H1 (cell line): ENCODE measurements around the gene ZNF24. TPM values are rescaled to one million over a fixed set of nuclear protein-coding genes. Genes with fewer than 3 reads are reported as not detected.

ENCODE experiments used
- CTCF ChIA-PET: fragments of 300-600 bp; sonication (Branson Sonifier 250); formaldehyde crosslinking; loops from one replicate; lab custom pipeline; 2021; ENCODE audit not compliant: partially characterized antibody; lab: Charles Lee
- POLR2A ChIA-PET: fragments of 300-600 bp; sonication (Branson Sonifier 250); formaldehyde crosslinking; loops from one replicate; lab custom pipeline; 2021; ENCODE audit warnings: inconsistent platforms; ENCODE audit not compliant: partially characterized antibody; lab: Charles Lee
- DNase-seq, 2 experiments: peaks; one replicate each; pipeline versions ENCODE4 v3.0.0 to v3.0.0-alpha.2; 2010 to 2022; ENCODE audit warnings: low spot score in 2 of 2, low read depth in 1 of 2, mixed read lengths in 1 of 2
- FAIRE-seq: peaks from 2 replicates; lab custom pipeline; 2011; peaks lifted over from hg19 to GRCh38; lab: Jason Lieb, UNC
- H2AFZ ChIP-seq: 2 replicates; pipeline ENCODE4 v1.8.1; 2012; ENCODE audit warnings: low read length, inconsistent platforms
- H2AK5ac ChIP-seq: 2 replicates; pipeline ENCODE4 v1.6.1; 2013; ENCODE audit warnings: low read depth, low read length
- H2BK120ac ChIP-seq: replicated peaks from 2 replicates; pipeline ENCODE3; 2013; ENCODE audit warnings: low read depth, low read length, inconsistent platforms
- H2BK12ac ChIP-seq: 2 replicates; pipeline ENCODE4 v1.6.1; 2013; ENCODE audit warnings: low read depth, low read length
- H2BK15ac ChIP-seq: 2 replicates; pipeline ENCODE4 v1.6.1; 2013; ENCODE audit warnings: low read length
- H2BK20ac ChIP-seq: 2 replicates; pipeline ENCODE4 v1.6.1; 2013; ENCODE audit warnings: low read length
- H2BK5ac ChIP-seq: 2 replicates; pipeline ENCODE4 v1.6.1; 2013; ENCODE audit warnings: low read depth, low read length
- H3K14ac ChIP-seq: 2 replicates; pipeline ENCODE4 v1.6.1; 2013; ENCODE audit warnings: inconsistent platforms; ENCODE audit not compliant: insufficient read length
- H3K18ac ChIP-seq: 2 replicates; pipeline ENCODE4 v1.6.1; 2013; ENCODE audit warnings: low read length; ENCODE audit errors: extremely low read depth
- H3K23ac ChIP-seq: 2 replicates; pipeline ENCODE4 v1.6.1; 2013; ENCODE audit warnings: inconsistent platforms; ENCODE audit not compliant: insufficient read length
- H3K23me2 ChIP-seq: 2 replicates; pipeline ENCODE4 v1.6.1; 2013; ENCODE audit warnings: low read depth, low read length
- H3K27ac ChIP-seq: 2 replicates; pipeline ENCODE4 v1.6.1; 2011; ENCODE audit warnings: low read depth, low read length, inconsistent platforms
- H3K27me3 ChIP-seq, 4 experiments: replicated peaks in 1 of 4; 1 replicate in 1 of 4; 2 replicates in 3 of 4; pipeline versions ENCODE4 v1.6.1 to v1.8.1; 2011 to 2013; ENCODE audit warnings: low read length in 3 of 4, mild to moderate bottlenecking in 3 of 4, inconsistent platforms in 2 of 4, mixed read lengths in 2 of 4, moderate library complexity in 1 of 4; ENCODE audit not compliant: control insufficient read depth in 3 of 4, insufficient read depth in 3 of 4; ENCODE audit errors: extremely low read depth in 1 of 4
- H3K36me3 ChIP-seq, 4 experiments: 2 replicates each; pipeline versions ENCODE4 v1.6.1 to v1.8.1; 2011 to 2013; ENCODE audit warnings: mild to moderate bottlenecking in 4 of 4, low read length in 3 of 4, moderate library complexity in 2 of 4, control low read depth in 1 of 4, inconsistent platforms in 1 of 4; ENCODE audit not compliant: insufficient read depth in 4 of 4, control insufficient read depth in 2 of 4
- H3K4ac ChIP-seq: replicated peaks from 2 replicates; pipeline ENCODE3; 2013; ENCODE audit warnings: low read length, low read depth, mixed read lengths, inconsistent platforms; ENCODE audit not compliant: insufficient read length
- H3K4me1 ChIP-seq, 4 experiments: replicated peaks in 1 of 4; 1 replicate in 1 of 4; 2 replicates in 3 of 4; pipeline versions ENCODE4 v1.6.1 to v1.8.1; 2011 to 2013; ENCODE audit warnings: low read length in 3 of 4, inconsistent platforms in 2 of 4, mixed read lengths in 1 of 4; ENCODE audit not compliant: insufficient read depth in 4 of 4, control insufficient read depth in 3 of 4
- H3K4me2 ChIP-seq, 2 experiments: 2 replicates each; pipeline versions ENCODE4 v1.6.1 to v1.8.1; 2011 to 2013; ENCODE audit warnings: low read depth in 2 of 2, low read length in 2 of 2, control low read depth in 1 of 2, inconsistent platforms in 1 of 2, mild to moderate bottlenecking in 1 of 2; ENCODE audit not compliant: insufficient read depth in 1 of 2
- H3K4me3 ChIP-seq, 4 experiments: fragments of 200-600, 300-600 bp in 1 of 4; sonication (generic), shearing (Covaris generic), sonication (Bioruptor Twin) in 1 of 4; 2 replicates each; pipeline versions ENCODE4 v1.5.1 to v1.8.1; 2011 to 2016; ENCODE audit warnings: low read length in 4 of 4, low read depth in 3 of 4, control low read depth in 2 of 4, inconsistent platforms in 2 of 4, mild to moderate bottlenecking in 2 of 4, mixed read lengths in 1 of 4, moderate library complexity in 1 of 4; ENCODE audit not compliant: insufficient read depth in 2 of 4; ENCODE audit errors: extremely low read depth in 1 of 4
- H3K56ac ChIP-seq: replicated peaks from 2 replicates; pipeline ENCODE3; 2013; ENCODE audit warnings: low read depth, mild to moderate bottlenecking, mixed read lengths, low read length, inconsistent platforms; ENCODE audit not compliant: insufficient read length
- H3K79me1 ChIP-seq: 2 replicates; pipeline ENCODE4 v1.6.1; 2013; ENCODE audit warnings: low read depth, low read length, control low read depth
- H3K79me2 ChIP-seq, 2 experiments: 2 replicates each; pipeline versions ENCODE4 v1.6.1 to v1.8.1; 2012 to 2013; ENCODE audit warnings: low read length in 2 of 2, mild to moderate bottlenecking in 2 of 2, inconsistent platforms in 1 of 2; ENCODE audit not compliant: insufficient read depth in 2 of 2, control insufficient read depth in 1 of 2
- H3K9ac ChIP-seq, 4 experiments: replicated peaks in 1 of 4; 1 replicate in 1 of 4; 2 replicates in 3 of 4; pipeline versions ENCODE4 v1.6.1 to v1.8.1; 2011 to 2013; ENCODE audit warnings: low read depth in 3 of 4, low read length in 3 of 4, control low read depth in 2 of 4, mild to moderate bottlenecking in 2 of 4, moderate library complexity in 2 of 4, inconsistent platforms in 1 of 4; ENCODE audit errors: extremely low read depth in 1 of 4
- H3K9me3 ChIP-seq, 2 experiments: 2 replicates each; pipeline versions ENCODE4 v1.6.1 to v1.8.1; 2012 to 2013; ENCODE audit warnings: mild to moderate bottlenecking in 2 of 2, moderate library complexity in 2 of 2, control low read depth in 1 of 2, inconsistent platforms in 1 of 2, low read depth in 1 of 2, low read length in 1 of 2, mixed read lengths in 1 of 2; ENCODE audit not compliant: insufficient read depth in 2 of 2
- H4K20me1 ChIP-seq, 2 experiments: replicated peaks in 1 of 2; 2 replicates each; pipeline versions ENCODE3 to v1.8.1; 2011 to 2013; ENCODE audit warnings: inconsistent platforms in 2 of 2, low read length in 2 of 2, mild to moderate bottlenecking in 1 of 2; ENCODE audit not compliant: insufficient read depth in 2 of 2, control insufficient read depth in 1 of 2
- H4K5ac ChIP-seq: 2 replicates; pipeline ENCODE4 v1.6.1; 2013; ENCODE audit warnings: low read length, low read depth, mixed read lengths, inconsistent platforms; ENCODE audit not compliant: insufficient read length
- H4K8ac ChIP-seq: 2 replicates; pipeline ENCODE4 v1.8.0; 2013; ENCODE audit warnings: mild to moderate bottlenecking, moderate library complexity, low read length, inconsistent platforms; ENCODE audit not compliant: insufficient read depth; ENCODE audit errors: extremely low read depth
- H4K91ac ChIP-seq: replicated peaks from 2 replicates; pipeline ENCODE3; 2013; ENCODE audit warnings: low read length, mixed read lengths, inconsistent platforms; ENCODE audit not compliant: insufficient read length
- CHD1 ChIP-seq: IDR thresholded peaks from 2 replicates; pipeline ENCODE4 v1.6.1; 2012; ENCODE audit warnings: low read depth, low read length, improper control_type of control experiment
- CTBP2 ChIP-seq: IDR thresholded peaks from 2 replicates; pipeline ENCODE4 v1.7.0; 2011; ENCODE audit warnings: borderline replicate concordance, mild to moderate bottlenecking, moderate library complexity, mixed read lengths, low read length; ENCODE audit not compliant: insufficient read depth, insufficient read length
- EP300 ChIP-seq, 2 experiments: IDR thresholded peaks; 1 replicate in 1 of 2; 2 replicates in 1 of 2; pipeline ENCODE4 v1.6.1; 2011 to 2012; ENCODE audit warnings: low read depth in 2 of 2, low read length in 2 of 2, mild to moderate bottlenecking in 2 of 2, borderline replicate concordance in 1 of 2, inconsistent platforms in 1 of 2, moderate library complexity in 1 of 2
- HDAC2 ChIP-seq, 2 experiments: fragments of 300-600 bp in 1 of 2; sonication (generic) in 1 of 2; IDR thresholded peaks; 2 replicates each; pipeline ENCODE4 v1.6.1; 2011 to 2012; ENCODE audit warnings: low read depth in 2 of 2, low read length in 2 of 2, mild to moderate bottlenecking in 2 of 2, moderate library complexity in 2 of 2, borderline replicate concordance in 1 of 2, inconsistent platforms in 1 of 2
- MAFK ChIP-seq: IDR thresholded peaks from 2 replicates; pipeline ENCODE4 v1.6.1; 2012; ENCODE audit warnings: low read depth, mild to moderate bottlenecking, improper control_type of control experiment, low read length
- PHF8 ChIP-seq: fragments of 200-600 bp; sonication (generic); conservative IDR thresholded peaks from 2 replicates; pipeline ENCODE4 v1.7.1; 2012; ENCODE audit warnings: low read depth, mild to moderate bottlenecking, inconsistent platforms, low read length, moderate library complexity
- RAD21 ChIP-seq, 2 experiments: IDR thresholded peaks in 1 of 2; conservative IDR thresholded peaks in 1 of 2; 2 replicates each; pipeline ENCODE4 v1.6.1; 2011; ENCODE audit warnings: low read depth in 2 of 2, low read length in 2 of 2, improper control_type of control experiment in 1 of 2, inconsistent platforms in 1 of 2, mild to moderate bottlenecking in 1 of 2, moderate library complexity in 1 of 2
- RXRA ChIP-seq: IDR thresholded peaks from 2 replicates; pipeline ENCODE4 v1.6.1; 2011; ENCODE audit warnings: low read depth, mild to moderate bottlenecking, low read length, moderate library complexity; ENCODE audit not compliant: insufficient read depth
- SP2 ChIP-seq: IDR thresholded peaks from 2 replicates; pipeline ENCODE4 v1.6.1; 2012; ENCODE audit warnings: mild to moderate bottlenecking, low read length, inconsistent platforms
- SRF ChIP-seq: IDR thresholded peaks from 2 replicates; pipeline ENCODE4 v1.6.1; 2011; ENCODE audit warnings: mild to moderate bottlenecking, low read depth, low read length, moderate library complexity
- TBP ChIP-seq: IDR thresholded peaks from 2 replicates; pipeline ENCODE4 v1.6.1; 2011; ENCODE audit warnings: low read depth, low read length, improper control_type of control experiment
- TCF12 ChIP-seq: IDR thresholded peaks from 2 replicates; pipeline ENCODE4 v1.6.1; 2011; ENCODE audit warnings: low read depth, mild to moderate bottlenecking, low read length
- TEAD4 ChIP-seq: IDR thresholded peaks from 2 replicates; pipeline ENCODE4 v1.6.1; 2012; ENCODE audit warnings: low read depth, low read length, inconsistent platforms, mixed read lengths
- WGBS, 2 experiments: shearing (Covaris generic) in 1 of 2; methylation state at CpG; one replicate each; pipeline versions ENCODE4 v1.1.6 to v1.1.7; 2013 to 2015; ENCODE audit warnings: low lambda C conversion rate in 2 of 2, mixed read lengths in 2 of 2, inconsistent platforms in 1 of 2, low coverage in 1 of 2, missing lambda C conversion rate in 1 of 2; ENCODE audit not compliant: insufficient replicate concordance in 2 of 2, insufficient coverage in 1 of 2, insufficient read length in 1 of 2; ENCODE audit errors: extremely low coverage in 1 of 2, missing lambda C conversion rate in 1 of 2; 5-methylcytosine and 5-hydroxymethylcytosine counted together
- polyA plus RNA-seq, 7 experiments: library from polyadenylated mRNA; depleted of rRNA in 3 of 7; stranded (reverse) in 5 of 7; unstranded in 2 of 7; fragments of >200 nt in 5 of 7; fragments of 200-250 nt in 2 of 7; gene quantifications; 1 replicate in 5 of 7; 2 replicates in 1 of 7; 4 replicates in 1 of 7; pipeline versions ENCODE4 v1.2.1 to v1.2.3, GENCODE V29; 2011 to 2013; ENCODE audit warnings: missing spikeins in 2 of 7, mixed read lengths in 2 of 7
- total RNA-seq: library from RNA; stranded (reverse); fragmentation: NEBNext Ultra II Directional; extraction: Animal tissue kit (Norgen Biotek cat#: 25700); gene quantifications from 2 replicates; pipeline ENCODE4 v1.2.1, GENCODE V29; 2021

Gene ZNF24
- total and polyA plus RNA-seq, 2 of the 8 experiments (the other 6 are each of a cell fraction or from before 2014, with no cell fraction given) = 12.5 to 56.9 TPM

DNA sequence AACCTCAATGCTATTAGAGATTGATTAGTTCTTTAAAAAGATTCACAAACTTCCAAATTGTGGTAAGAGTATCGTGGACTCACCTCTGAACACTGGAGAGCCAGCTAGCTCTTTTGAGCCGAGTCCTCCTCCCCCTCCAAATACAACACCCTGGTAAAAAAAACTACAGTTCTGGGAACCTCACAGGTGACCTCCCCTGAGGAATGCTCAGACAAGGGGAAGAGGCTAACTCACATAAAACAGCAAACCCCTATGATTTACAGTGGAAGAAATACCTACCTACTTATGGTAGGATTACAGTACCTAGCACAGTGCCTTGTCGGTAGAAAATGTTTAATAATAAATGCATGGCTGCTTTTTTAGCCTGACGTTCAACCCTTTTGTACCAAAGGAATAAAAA is 8.4 kb downstream of the ZNF24 start:
- H4K91ac ChIP-seq = no peak overlapping the region
- H2BK20ac ChIP-seq = no peak overlapping the region
- WGBS, 2 experiments = 92% methylated on average over 4 of the region's 4 CpGs; no CpG with 5 or more reads in 1 of the 2 experiments
- ChIA-PET CTCF (no interaction called here), POLR2A (interaction anchor here (1.2 to 4.0 kb wide), 2 partner anchors 9 kb away, joined by 3 to 16 read pairs; partner anchors contain the start of gene ZNF24)
- no peak overlapping the region for H2BK120ac ChIP-seq
- no peaks in the 10 kb centered on the region for H3K23me2 ChIP-seq
- H3K14ac ChIP-seq = no peak overlapping the region
- H4K20me1 ChIP-seq = peaks cover 0 to 10% of the 10 kb centered on the region in 2 experiments
- H3K23ac ChIP-seq = no peak overlapping the region
- H2BK15ac ChIP-seq = no peak overlapping the region
- no peak overlapping the region for H3K56ac ChIP-seq
- peaks cover 20 to 70% (median 56%) of the 10 kb centered on the region in 4 experiments for H3K36me3 ChIP-seq
- H3K4me3 ChIP-seq = no peak overlapping the region
- no peak overlapping the region for H2BK5ac ChIP-seq
- H3K4me1 ChIP-seq = peaks cover 0 to 5% (median 0%) of the 10 kb centered on the region in 4 experiments; a peak in 1 of 7 replicates
- no peak overlapping the region for H4K8ac ChIP-seq
- peaks cover 3 to 16% of the 10 kb centered on the region in 2 experiments; a peak in 2 of 4 replicates for H3K79me2 ChIP-seq
- no peak overlapping the region for H3K9ac ChIP-seq
- no peak overlapping the region for H2BK12ac ChIP-seq
- H4K5ac ChIP-seq = no peak overlapping the region
- H3K4me2 ChIP-seq = no peak overlapping the region
- DNase-seq (no peak), FAIRE-seq (no peak)
- H3K27me3 ChIP-seq = no peaks in the 10 kb centered on the region
- no peak overlapping the region for H2AFZ ChIP-seq
- H2AK5ac ChIP-seq = no peak overlapping the region
- H3K4ac ChIP-seq = no peak overlapping the region
- no peak overlapping the region for H3K18ac ChIP-seq
- H3K27ac ChIP-seq = no peak overlapping the region
- no peaks in the 10 kb centered on the region for H3K9me3 ChIP-seq
- 0 out of 2 replicates have a peak, but pooled peaks cover 6% of the 10 kb centered on the region for H3K79me1 ChIP-seq
- TF ChIP-seq CHD1 (no peak), HDAC2 (IDR thresholded peaks at IDR 0.05; ENCODE audit: borderline replicate concordance in 1 of 2, low read depth in 2 of 2, low read length in 2 of 2) (no peak), EP300 (IDR thresholded peaks at IDR 0.05; ENCODE audit: borderline replicate concordance in 1 of 2, low read depth in 2 of 2, low read length in 2 of 2) (no peak), RAD21 (IDR thresholded peaks at IDR 0.05 in 1 of 2, conservative IDR thresholded peaks at IDR 0.05 in 1 of 2; ENCODE audit: low read depth in 2 of 2, low read length in 2 of 2) (no peak), PHF8 (no peak), SRF (no peak), TEAD4 (no peak), TBP (no peak), TCF12 (no peak), SP2 (no peak), CTBP2 (no peak), MAFK (no peak), RXRA (no peak)
